HG03521 (cell line): ENCODE data around the gene PARD3.

Experiments used
- ATAC-seq: cut with Tn5 transposase; IDR thresholded peaks from one replicate; pipeline ENCODE4 v1.9.1; 2021; ENCODE audit warnings: mild to moderate bottlenecking, moderate library complexity; ENCODE audit not compliant: unreplicated experiment

The PARD3 gene

DNA sequence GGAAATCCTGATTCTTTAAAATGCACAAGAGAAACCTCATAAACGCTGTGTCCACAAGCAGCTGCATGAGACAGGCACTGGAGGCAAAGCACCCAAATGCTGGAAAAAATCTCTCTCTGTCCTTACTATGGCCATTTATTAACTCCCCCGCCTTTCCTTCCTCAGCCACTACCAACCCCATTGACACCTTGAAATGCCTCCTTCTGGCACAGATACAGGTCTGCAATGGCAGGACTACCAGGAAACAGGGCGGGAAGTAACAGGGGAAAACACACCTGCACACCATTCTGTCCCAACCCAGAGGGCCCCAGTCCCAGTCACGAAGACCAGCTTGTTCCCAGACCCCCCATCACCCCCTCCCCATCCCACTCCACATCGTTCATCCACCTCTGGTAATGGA lies 224.3 kb downstream of the PARD3 start:
- ATAC-seq = no peak

DNA sequence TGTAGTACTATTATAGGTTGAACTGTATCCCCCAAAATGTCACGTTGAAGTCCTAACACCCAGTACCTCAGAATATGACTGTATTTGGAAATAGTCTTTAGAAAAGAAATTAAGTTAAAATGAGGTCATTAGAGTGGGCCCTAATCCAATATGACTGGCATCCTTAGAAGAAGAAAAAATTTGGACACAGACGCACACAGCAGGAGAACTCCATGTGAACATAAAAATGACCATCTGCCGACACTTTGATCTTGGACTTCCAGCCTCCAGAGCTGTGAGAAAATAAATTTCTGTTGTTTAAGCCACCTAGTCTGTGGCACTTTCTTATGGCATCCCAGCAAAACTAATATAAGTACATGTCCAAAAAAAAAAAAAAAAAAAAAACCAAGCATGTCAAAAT lies 225.8 kb downstream of the PARD3 start:
- no peak for ATAC-seq

- ATAC-seq = no peak
Measured at GRCh38 chr10:34587680-34588019, 227.4 kb downstream of the PARD3 start.

- ATAC-seq = no peak
Measured at GRCh38 chr10:34587002-34587679, 228.0 kb downstream of the PARD3 start.

GRCh38 chr10:34585422-34586112 lies 229.5 kb downstream of the PARD3 start:
- no peak for ATAC-seq

DNA sequence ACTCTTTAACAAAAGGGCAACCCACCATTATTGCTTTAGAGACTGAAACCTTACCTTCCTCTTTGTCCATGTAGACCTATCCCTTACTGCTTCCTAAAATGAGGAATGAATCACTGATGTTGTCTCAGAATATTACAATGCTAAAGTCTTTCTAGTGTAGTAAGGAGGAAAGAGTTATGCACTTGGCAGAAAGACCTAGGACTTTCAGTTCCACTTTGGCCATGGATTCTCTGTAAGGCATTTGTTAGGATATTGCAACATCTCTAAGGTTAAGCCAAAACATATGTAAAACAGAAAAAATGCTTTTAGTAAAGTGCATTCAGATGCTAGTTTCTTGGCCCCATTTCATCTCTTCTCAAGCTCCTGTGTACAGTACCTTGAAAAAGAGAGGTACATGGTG lies 230.9 kb downstream of the PARD3 start:
- ATAC-seq = no peak

- no peak for ATAC-seq
Measured at GRCh38 chr10:34581801-34582532, 233.1 kb downstream of the PARD3 start.

GRCh38 chr10:34580643-34581042 lies 234.5 kb downstream of the PARD3 start:
- ATAC-seq = no peak

GRCh38 chr10:34580214-34580613 lies 234.9 kb downstream of the PARD3 start:
- ATAC-seq = no peak

DNA sequence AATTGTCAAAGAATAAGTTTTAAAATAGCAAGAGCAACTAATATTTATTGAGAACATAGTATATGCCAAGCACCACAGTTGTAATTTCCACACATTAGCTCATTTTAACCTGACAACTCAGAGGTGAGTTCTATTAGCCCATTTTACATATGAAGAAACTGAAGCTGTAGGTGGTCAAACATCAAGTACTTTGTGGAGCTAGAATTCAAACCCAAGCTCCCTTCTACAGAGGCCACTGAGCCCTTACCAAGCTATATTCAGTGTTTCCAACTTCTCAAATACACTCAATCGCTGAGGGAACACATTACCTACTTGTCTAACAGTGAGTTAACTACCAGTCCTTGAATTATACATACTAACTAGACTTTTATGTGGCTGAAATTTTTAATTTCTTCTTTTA lies 236.6 kb downstream of the PARD3 start:
- ATAC-seq = no peak

DNA sequence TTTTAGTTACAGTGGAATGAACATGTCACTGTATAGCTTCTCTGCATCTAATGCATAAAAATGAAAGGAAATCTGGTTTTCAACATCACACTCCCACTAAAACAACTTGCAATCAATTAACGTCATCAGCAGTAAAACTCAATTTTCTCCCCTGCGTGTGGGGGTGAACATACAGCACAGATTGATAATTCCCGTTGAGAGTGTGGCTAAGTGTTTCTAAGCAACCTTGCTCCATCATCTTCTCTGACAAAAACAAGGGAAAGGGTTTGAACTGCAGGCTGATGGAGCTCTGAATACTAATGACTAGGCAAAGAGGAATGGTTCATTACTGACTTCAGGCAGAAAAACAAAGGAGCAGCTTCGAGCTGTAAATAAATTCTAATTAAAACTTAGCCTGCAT lies 238.3 kb downstream of the PARD3 start:
- no peak for ATAC-seq

DNA sequence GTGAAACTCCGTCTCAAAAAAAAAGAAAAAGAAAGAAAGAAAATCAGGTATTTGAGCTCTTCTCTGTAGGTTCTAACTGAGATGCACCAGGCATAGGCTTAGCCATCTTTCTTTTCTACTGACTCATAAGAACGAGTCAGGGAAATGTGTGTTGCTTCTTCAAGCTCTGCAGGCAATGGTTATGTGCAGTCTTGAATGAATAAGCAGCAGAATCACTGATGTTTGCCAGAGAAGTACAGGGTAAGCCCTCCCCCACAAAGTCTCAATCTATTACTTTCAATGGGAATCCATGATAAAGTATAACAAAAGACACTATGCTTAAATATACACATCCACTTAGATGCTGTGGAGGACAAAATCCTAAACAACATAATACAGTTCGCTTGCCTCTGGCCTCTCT lies 239.2 kb downstream of the PARD3 start:
- no peak for ATAC-seq

DNA sequence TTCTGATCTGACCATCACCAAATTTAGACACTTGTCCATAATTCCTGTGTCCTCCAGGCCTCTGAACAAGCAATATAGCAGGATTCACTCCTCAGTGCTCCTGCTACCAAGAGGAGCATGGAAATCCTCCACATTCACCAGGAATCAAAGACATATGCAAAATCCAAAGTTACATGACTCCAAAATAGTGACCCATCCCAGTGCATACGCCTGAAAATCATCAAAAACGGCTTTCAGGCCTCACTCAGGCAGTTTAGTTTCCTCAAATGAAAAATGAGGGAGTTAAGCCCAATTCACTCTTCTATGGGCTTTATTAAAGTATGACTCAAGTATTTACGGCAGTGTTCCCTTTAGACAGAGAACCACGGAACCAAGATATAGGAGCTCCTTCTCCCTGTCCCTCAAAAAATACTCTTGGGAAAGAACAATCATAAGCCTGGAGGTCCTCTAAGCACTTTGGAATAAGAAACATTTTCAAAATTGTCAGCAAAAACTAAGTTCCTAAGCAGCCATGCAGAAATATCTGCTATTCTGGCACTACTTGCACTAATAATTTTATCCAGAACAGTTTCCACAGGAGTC lies 240.7 kb downstream of the PARD3 start:
- ATAC-seq = no peak

GRCh38 chr10:34570887-34571286 lies 244.2 kb downstream of the PARD3 start:
- no peak for ATAC-seq

GRCh38 chr10:34567659-34568253 lies 247.3 kb downstream of the PARD3 start:
- ATAC-seq = no peak

DNA sequence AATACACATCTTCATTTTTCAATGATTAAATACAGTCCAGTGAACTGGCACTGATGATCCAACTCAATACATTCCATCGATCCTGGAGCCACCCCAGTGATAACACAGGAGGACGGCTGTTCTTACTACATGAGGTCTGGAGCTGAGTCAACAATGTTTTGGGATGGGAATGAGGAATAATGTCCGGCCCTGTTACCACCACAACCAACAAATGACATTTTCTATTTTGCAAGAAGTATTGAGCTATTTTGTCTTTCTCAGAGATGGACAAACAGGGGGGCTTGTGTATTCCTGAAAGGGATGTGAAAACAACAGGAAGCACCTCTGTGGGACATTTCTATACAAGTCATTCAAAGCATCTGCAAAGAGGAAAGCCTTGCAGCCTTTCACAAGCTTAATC lies 249.2 kb downstream of the PARD3 start:
- ATAC-seq = no peak

DNA sequence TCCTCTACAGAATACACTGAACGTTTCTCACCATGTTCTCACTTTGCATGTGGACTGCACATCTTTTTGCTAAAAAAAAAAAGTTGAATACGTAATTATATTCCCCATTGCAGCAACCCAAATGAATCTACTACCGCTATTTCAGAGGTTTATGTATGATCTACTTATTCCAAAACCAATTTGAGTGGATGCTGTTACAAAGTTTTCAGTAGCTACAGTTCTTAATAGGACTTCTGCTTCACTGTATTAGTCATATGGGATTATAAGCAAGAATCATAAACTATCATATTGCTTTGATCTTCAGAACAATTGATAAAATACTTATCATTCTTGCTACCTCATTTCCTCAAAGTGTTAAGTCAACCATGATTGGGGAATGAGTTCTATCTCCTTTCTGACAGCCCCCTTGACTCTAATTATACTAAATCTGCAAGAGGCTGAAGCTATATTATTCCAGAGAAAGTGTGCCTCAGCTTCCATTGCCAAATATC lies 257.0 kb downstream of the PARD3 start:
- ATAC-seq = no peak

GRCh38 chr10:34557173-34557572 lies 257.9 kb downstream of the PARD3 start:
- ATAC-seq = no peak

DNA sequence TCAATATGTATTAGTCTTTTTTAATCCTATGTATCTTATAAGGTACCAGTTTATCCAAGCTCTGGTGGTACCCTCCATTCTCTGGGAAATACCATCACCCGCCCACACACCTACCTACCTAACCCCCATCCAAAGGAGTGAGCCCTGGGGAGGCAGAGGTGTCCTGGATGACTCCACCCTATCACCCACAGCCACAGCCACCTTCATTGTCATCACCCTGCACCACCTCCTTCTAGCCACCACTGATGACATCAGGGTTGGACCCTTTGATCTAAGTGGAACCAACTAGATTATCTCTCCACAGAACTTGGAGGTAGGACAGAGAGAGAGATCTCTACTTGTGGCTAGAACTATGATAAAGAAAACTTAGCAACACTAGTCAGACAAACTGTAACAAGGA lies 259.4 kb downstream of the PARD3 start:
- ATAC-seq = no peak

- ATAC-seq = no peak
Measured at GRCh38 chr10:34553747-34554146, 261.3 kb downstream of the PARD3 start.

- ATAC-seq = no peak
Measured at GRCh38 chr10:34551295-34551694, 263.8 kb downstream of the PARD3 start.
